CD4-positive, alpha-beta T cell (primary cell): ENCODE measurements around the gene PRPS1L1. TPM values are rescaled to one million over a fixed set of nuclear protein-coding genes. Genes with fewer than 3 reads are reported as not detected.

Experiments used
- ATAC-seq: fragments of 200-7000 bp; cut with Tn5 transposase; one replicate; pipeline ENCODE4 v1.10.0; 2022; ENCODE audit warnings: mild to moderate bottlenecking; ENCODE audit not compliant: poor library complexity
- CTCF ChIA-PET: fragments of 350-600 bp; sonication (Branson Sonifier 250); formaldehyde crosslinking; loops from one replicate; lab custom pipeline; 2021; ENCODE audit warnings: antibody characterized with exemption, inconsistent platforms; lab: Charles Lee
- POLR2A ChIA-PET: fragments of 350-600 bp; sonication (Branson Sonifier 250); formaldehyde crosslinking; loops from one replicate; lab custom pipeline; 2021; ENCODE audit warnings: antibody characterized with exemption, inconsistent platforms; lab: Charles Lee
- DNase-seq, 14 experiments: peaks; one replicate each; pipeline ENCODE4 v3.0.0-alpha.2; 2013 to 2020; ENCODE audit warnings: mixed read lengths in 2 of 14
- H3K27ac ChIP-seq, 2 donors: one replicate each; pipeline versions ENCODE4 v1.5.1 to v1.7.0; 2013; ENCODE audit warnings: low read length in 2 of 2, low read depth in 1 of 2, mild to moderate bottlenecking in 1 of 2
- H3K27me3 ChIP-seq, 2 experiments: 1 replicate in 1 of 2; 2 replicates in 1 of 2; pipeline versions ENCODE4 v1.6.1 to v1.7.0; 2013; ENCODE audit warnings: low read length in 2 of 2, control low read depth in 1 of 2, mild to moderate bottlenecking in 1 of 2, moderate library complexity in 1 of 2; ENCODE audit not compliant: insufficient read depth in 2 of 2, control insufficient read depth in 1 of 2
- H3K36me3 ChIP-seq: one replicate; pipeline ENCODE4 v1.6.1; 2013; ENCODE audit warnings: low read length, control low read depth; ENCODE audit not compliant: insufficient read depth
- H3K4me1 ChIP-seq: one replicate; pipeline ENCODE4 v1.6.1; 2013; ENCODE audit warnings: low read length, control low read depth; ENCODE audit not compliant: insufficient read depth
- H3K4me3 ChIP-seq: one replicate; pipeline ENCODE4 v1.5.1; 2013; ENCODE audit warnings: mild to moderate bottlenecking, low read length, moderate library complexity
- H3K9me3 ChIP-seq, 2 experiments: 1 replicate in 1 of 2; 2 replicates in 1 of 2; pipeline versions ENCODE4 v1.6.1 to v1.7.0; 2013; ENCODE audit warnings: low read length in 2 of 2, mild to moderate bottlenecking in 2 of 2, control low read depth in 1 of 2, moderate library complexity in 1 of 2; ENCODE audit not compliant: control insufficient read depth in 1 of 2, insufficient read depth in 1 of 2
- H3K27ac Mint-ChIP-seq: one replicate; pipeline ENCODE4 v1.8.0; 2020; ENCODE audit warnings: mixed read lengths
- H3K27me3 Mint-ChIP-seq: one replicate; pipeline ENCODE4 v1.8.0; 2021; ENCODE audit warnings: mixed read lengths
- H3K36me3 Mint-ChIP-seq: one replicate; pipeline ENCODE4 v1.8.0; 2021; ENCODE audit warnings: low read depth, mixed read lengths
- H3K4me1 Mint-ChIP-seq: one replicate; pipeline ENCODE4 v1.8.0; 2021; ENCODE audit warnings: low read depth, mixed read lengths
- H3K4me3 Mint-ChIP-seq: one replicate; pipeline ENCODE4 v1.8.0; 2020; ENCODE audit warnings: mild to moderate bottlenecking, mixed read lengths
- H3K9me3 Mint-ChIP-seq: one replicate; pipeline ENCODE4 v1.8.0; 2020; ENCODE audit warnings: mixed read lengths
- CTCF ChIP-seq: fragments of 200-600 bp; IDR thresholded peaks from one replicate; pipeline ENCODE4 v1.8.0; 2022; ENCODE audit warnings: antibody characterized with exemption, mild to moderate bottlenecking
- intact Hi-C, 2 experiments: fragments of 100-400 bp; cut with DNase I in 1 of 2; cut with micrococcal nuclease in 1 of 2; formaldehyde crosslinking; loops; one replicate each; pipeline versions ENCODE4 v1.15.1 to v1.9.0; 2023 to 2025; cut with DNase I, micrococcal nuclease
- total RNA-seq, 174 experiments: library from RNA in 2 of 174; stranded (reverse) in 2 of 174; gene quantifications; one replicate each; pipeline ENCODE4 v1.2.3 and lab custom pipeline; 2021 to 2026

Gene PRPS1L1
- total RNA-seq, 2 experiments from 2014 or later: not detected

- ChIA-PET CTCF (no interaction called here), POLR2A (no interaction called here)
- H3K9me3 Mint-ChIP-seq: no peaks in the 10 kb centered on the region
- DNase-seq (no peak), ATAC-seq (no peak)
- Histone ChIP-seq H3K36me3 (no peaks in the 10 kb centered on the region), H3K27me3 (no peaks in the 10 kb centered on the region), H3K4me1 (no peaks in the 10 kb centered on the region), H3K9me3 (no peaks in the 10 kb centered on the region), H3K27ac (no peak overlapping the region), H3K4me3 (no peak overlapping the region)
- H3K27me3 Mint-ChIP-seq: no peaks in the 10 kb centered on the region
- H3K36me3 Mint-ChIP-seq: no peaks in the 10 kb centered on the region
- intact Hi-C loops: no loop called here
- no peak overlapping the region for H3K27ac Mint-ChIP-seq
- TF ChIP-seq CTCF: no peak
- no peak overlapping the region for H3K4me3 Mint-ChIP-seq
- no peaks in the 10 kb centered on the region for H3K4me1 Mint-ChIP-seq
Measured at GRCh38 chr7:17989546-17989945, 38.1 kb downstream of the PRPS1L1 start.

GRCh38 chr7:17988858-17989257 lies 38.8 kb downstream of the PRPS1L1 start:
- Mint-ChIP-seq H3K4me1 (no peaks in the 10 kb centered on the region), H3K4me3 (no peak overlapping the region), H3K9me3 (no peaks in the 10 kb centered on the region), H3K36me3 (no peaks in the 10 kb centered on the region), H3K27me3 (no peaks in the 10 kb centered on the region), H3K27ac (no peak overlapping the region)
- no peaks in the 10 kb centered on the region for H3K36me3 ChIP-seq
- no peak for TF ChIP-seq CTCF
- H3K4me1 ChIP-seq: no peaks in the 10 kb centered on the region
- CTCF ChIA-PET: no interaction called here
- no peak overlapping the region for H3K27ac ChIP-seq
- H3K9me3 ChIP-seq: no peaks in the 10 kb centered on the region
- DNase-seq: no peak
- POLR2A ChIA-PET: no interaction called here
- intact Hi-C loops: no loop called here
- no peak overlapping the region for H3K4me3 ChIP-seq
- H3K27me3 ChIP-seq: no peaks in the 10 kb centered on the region
- no peak for ATAC-seq

GRCh38 chr7:17988141-17988540 lies 39.5 kb downstream of the PRPS1L1 start:
- Mint-ChIP-seq H3K27me3 (no peaks in the 10 kb centered on the region), H3K4me1 (no peaks in the 10 kb centered on the region), H3K27ac (no peak overlapping the region), H3K36me3 (no peaks in the 10 kb centered on the region), H3K9me3 (no peaks in the 10 kb centered on the region), H3K4me3 (no peak overlapping the region)
- no peaks in the 10 kb centered on the region for H3K36me3 ChIP-seq
- DNase-seq (no peak), ATAC-seq (no peak)
- ChIA-PET POLR2A (no interaction called here), CTCF (no interaction called here)
- H3K4me3 ChIP-seq: no peak overlapping the region
- TF ChIP-seq CTCF: no peak
- H3K27ac ChIP-seq: no peak overlapping the region
- no peaks in the 10 kb centered on the region for H3K27me3 ChIP-seq
- no peaks in the 10 kb centered on the region for H3K9me3 ChIP-seq
- no peaks in the 10 kb centered on the region for H3K4me1 ChIP-seq
- intact Hi-C loops: no loop called here
